ENCODE data around the gene S1PR1. TPM values are rescaled to one million over a fixed set of nuclear protein-coding genes. Genes with fewer than 3 reads are reported as not detected.

S1PR1 gene
- total RNA-seq, 3 donors from 2014 or later: 28.2 to 133 (median 64.6) TPM

GRCh38 chr1:101278845-101279244 is 42.0 kb downstream of the S1PR1 start:
- no peak for TF ChIP-seq POLR2A (IDR thresholded peaks at IDR 0.05)
- no peak for TF ChIP-seq POLR2AphosphoS5 (IDR thresholded peaks at IDR 0.05)
- Histone ChIP-seq H3K27ac (no peak overlapping the region), H3K27me3 (peaks cover 0 to 7% of the 10 kb centered on the region in 2 donors), H3K9me3 (no peaks in the 10 kb centered on the region), H3K4me3 (no peak overlapping the region), H3K36me3 (no peaks in the 10 kb centered on the region), H3K4me1 (no peaks in the 10 kb centered on the region)
- DNase-seq (ENCODE audit: low spot score in 2 of 2): no peak
- intact Hi-C loops (cut with DNase I; ENCODE audit: low total_unique reads): no loop called here

- no peak for TF ChIP-seq POLR2A (IDR thresholded peaks at IDR 0.05)
- no peak for TF ChIP-seq CTCF (IDR thresholded peaks at IDR 0.05)
- TF ChIP-seq POLR2AphosphoS5 (IDR thresholded peaks at IDR 0.05): no peak
- DNase-seq (ENCODE audit: low spot score in 2 of 2): no peak
- Histone ChIP-seq H3K4me3 (no peak overlapping the region), H3K9me3 (peaks cover 0 to 6% of the 10 kb centered on the region in 2 donors), H3K27me3 (peaks cover 0 to 7% of the 10 kb centered on the region in 2 donors), H3K4me1 (no peaks in the 10 kb centered on the region), H3K27ac (no peak overlapping the region), H3K36me3 (no peaks in the 10 kb centered on the region)
- intact Hi-C loops (cut with DNase I; ENCODE audit: low total_unique reads): no loop called here
Observed at GRCh38 chr1:101280049-101280592, 43.3 kb downstream of the S1PR1 start.

- intact Hi-C loops (cut with DNase I; ENCODE audit: low total_unique reads): no loop called here
- no peak overlapping the region for H3K4me3 ChIP-seq
- H3K27me3 ChIP-seq: peaks cover 0 to 7% of the 10 kb centered on the region in 2 donors
- peaks cover 0 to 8% of the 10 kb centered on the region in 2 donors for H3K9me3 ChIP-seq
- no peaks in the 10 kb centered on the region for H3K4me1 ChIP-seq
- no peak for DNase-seq (ENCODE audit: low spot score in 2 of 2)
- no peaks in the 10 kb centered on the region for H3K36me3 ChIP-seq
- H3K27ac ChIP-seq: no peak overlapping the region
- no peak for TF ChIP-seq POLR2A (IDR thresholded peaks at IDR 0.05)
- TF ChIP-seq CTCF (IDR thresholded peaks at IDR 0.05): no peak
- TF ChIP-seq POLR2AphosphoS5 (IDR thresholded peaks at IDR 0.05): no peak
Observed at GRCh38 chr1:101280942-101281654, 44.3 kb downstream of the S1PR1 start.

- peaks cover 0 to 7% of the 10 kb centered on the region in 2 donors for H3K27me3 ChIP-seq
Observed at GRCh38 chr1:101281751-101282150, 44.9 kb downstream of the S1PR1 start.

GRCh38 chr1:101282314-101283038 is 45.7 kb downstream of the S1PR1 start:
- intact Hi-C loops (cut with DNase I; ENCODE audit: low total_unique reads): no loop called here
- no peak overlapping the region for H3K4me3 ChIP-seq
- no peak for DNase-seq (ENCODE audit: low spot score in 2 of 2)
- peaks cover 0 to 8% of the 10 kb centered on the region in 2 donors for H3K9me3 ChIP-seq
- peaks cover 0 to 4% of the 10 kb centered on the region in 2 donors for H3K27me3 ChIP-seq
- TF ChIP-seq POLR2AphosphoS5 (IDR thresholded peaks at IDR 0.05): no peak
- no peak for TF ChIP-seq CTCF (IDR thresholded peaks at IDR 0.05)
- no peak for TF ChIP-seq POLR2A (IDR thresholded peaks at IDR 0.05)
- no peaks in the 10 kb centered on the region for H3K36me3 ChIP-seq
- H3K4me1 ChIP-seq: no peaks in the 10 kb centered on the region
- H3K27ac ChIP-seq: no peak overlapping the region

More at GRCh38 chr1:101281751-101282150, 44.9 kb downstream of the S1PR1 start:
- H3K9me3 ChIP-seq: peaks cover 0 to 8% of the 10 kb centered on the region in 2 donors
- no peak overlapping the region for H3K4me3 ChIP-seq
- H3K36me3 ChIP-seq: no peaks in the 10 kb centered on the region
- intact Hi-C loops (cut with DNase I; ENCODE audit: low total_unique reads): no loop called here
- no peaks in the 10 kb centered on the region for H3K4me1 ChIP-seq
- no peak for DNase-seq (ENCODE audit: low spot score in 2 of 2)
- H3K27ac ChIP-seq: no peak overlapping the region
- TF ChIP-seq POLR2A (IDR thresholded peaks at IDR 0.05) (no peak), POLR2AphosphoS5 (IDR thresholded peaks at IDR 0.05) (no peak), CTCF (IDR thresholded peaks at IDR 0.05) (no peak)

All from breast epithelium (tissue), 4 donors.